CD4-positive, alpha-beta T cell treated with Interleukin-4 for 4 hours (primary cell): ENCODE results near the gene ECE1.
A peak's percentile ranks its signal among the peaks of the same experiment; 100 is the strongest.

Experiments
- DNase-seq: peaks from one replicate; pipeline ENCODE4 v3.0.0-alpha.2; 2020

Gene ECE1

DNA sequence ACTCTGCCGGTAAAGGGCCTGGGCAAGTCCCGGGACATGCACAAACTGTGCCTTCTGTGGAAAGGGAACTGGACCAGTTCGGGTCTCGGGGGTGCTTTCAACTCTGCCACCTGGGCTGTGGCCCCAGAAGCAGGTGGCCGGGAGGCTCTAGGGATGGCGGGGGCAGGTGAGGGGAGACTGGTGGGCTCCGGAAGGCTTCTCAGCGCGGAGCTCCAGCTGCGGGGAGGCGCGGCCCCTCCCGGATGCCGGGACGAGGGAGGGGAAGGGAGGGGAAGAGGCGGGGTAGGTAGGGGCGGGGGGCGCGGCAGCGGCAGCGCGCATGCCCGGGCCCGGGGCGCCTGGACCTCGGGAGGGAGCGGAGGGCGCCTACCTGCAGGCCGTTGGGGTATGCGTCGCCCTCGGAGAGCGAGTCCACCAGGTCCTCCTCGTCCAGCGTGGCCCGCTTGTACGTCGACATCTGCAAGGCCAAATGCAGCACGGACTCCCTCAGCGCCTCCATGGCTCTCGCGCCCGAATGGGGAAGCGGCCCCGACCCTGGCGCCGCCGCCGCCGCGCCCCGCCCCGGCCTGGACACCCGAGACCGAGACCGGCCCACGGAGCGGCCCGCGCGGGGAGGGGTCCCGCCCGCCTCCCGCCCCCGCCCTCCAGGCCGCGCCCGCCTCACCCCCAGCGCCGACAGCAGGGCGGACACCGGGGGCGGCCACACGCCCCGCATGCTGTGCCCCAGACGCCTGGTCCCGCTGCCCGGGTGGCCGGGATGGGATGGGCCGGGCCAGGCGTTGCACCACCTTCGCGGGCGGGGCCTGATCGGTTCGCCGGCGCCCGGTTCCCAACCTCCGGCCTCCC is at the start of gene ECE1:
Gene ECE1, minus strand, starts transcription at position 764 of the 846 bp plus-strand sequence. Its CDS starts 49 bp downstream, at position 715.
- peak; percentile 43 for DNase-seq

- no peak for DNase-seq
These were observed 49.3 kb upstream of the ECE1 start for GRCh38 chr1:21339356-21340229.

- no peak for DNase-seq
These were observed 48.5 kb upstream of the ECE1 start for GRCh38 chr1:21338573-21339355.

DNA sequence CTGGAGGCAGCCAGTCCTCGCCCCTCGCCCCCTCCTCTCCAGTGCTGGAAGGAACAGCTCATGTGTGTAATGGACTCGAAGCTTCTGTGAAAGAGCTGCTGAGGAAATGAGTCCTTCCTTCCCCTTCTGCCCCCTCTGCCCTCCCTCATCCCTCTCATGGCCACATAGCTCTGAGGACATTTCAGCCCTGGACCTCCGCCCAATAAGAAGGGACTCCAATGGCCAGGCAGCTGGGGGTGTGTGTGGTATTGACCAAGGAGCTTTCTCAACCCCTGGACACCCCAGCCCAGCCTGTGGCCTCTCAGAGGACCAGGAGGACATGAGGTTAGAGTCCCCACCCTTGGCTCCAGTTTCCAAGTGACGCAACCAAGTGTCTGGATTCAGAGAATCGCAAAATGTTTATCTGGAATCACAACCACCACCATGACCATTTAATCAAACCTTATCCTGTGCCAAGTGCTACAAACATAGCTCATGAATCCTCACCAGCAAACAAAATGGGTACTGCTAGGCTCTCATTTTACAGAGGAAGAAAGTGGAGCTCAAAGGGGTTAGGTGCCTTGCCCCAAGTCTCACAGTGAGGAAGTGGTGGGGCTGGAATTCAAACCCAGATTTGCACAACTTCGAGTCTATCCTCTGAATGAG is 47.8 kb upstream of the ECE1 start:
- DNase-seq = no peak

DNA sequence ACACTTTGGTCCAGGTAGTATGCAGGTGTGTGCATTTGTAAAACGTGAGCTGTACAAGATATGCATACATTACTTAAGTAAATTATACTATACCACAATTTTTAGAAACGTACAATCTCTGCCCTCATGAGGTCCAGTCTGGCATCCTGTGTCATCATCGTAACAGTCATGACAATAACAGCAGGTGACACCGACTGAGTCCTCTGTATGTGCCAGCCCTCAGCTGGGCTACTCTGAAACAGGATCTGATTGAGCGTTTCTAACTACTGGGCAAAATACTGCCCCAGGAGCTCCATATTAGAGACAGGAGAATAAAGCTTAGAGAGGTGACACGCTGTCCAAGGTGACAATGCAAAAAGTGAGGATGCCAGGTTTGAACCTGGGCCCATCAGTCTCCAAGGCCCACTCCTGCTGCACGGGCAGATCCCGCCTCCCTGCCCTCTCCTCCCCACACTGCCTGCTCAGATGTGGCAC is 47.2 kb upstream of the ECE1 start:
- DNase-seq = no peak

- DNase-seq = no peak
These were observed 46.8 kb upstream of the ECE1 start for GRCh38 chr1:21337010-21337437.

GRCh38 chr1:21335750-21336224 is 45.5 kb upstream of the ECE1 start:
- no peak for DNase-seq

- DNase-seq = no peak
These were observed 44.9 kb upstream of the ECE1 start for GRCh38 chr1:21335088-21335691.

DNA sequence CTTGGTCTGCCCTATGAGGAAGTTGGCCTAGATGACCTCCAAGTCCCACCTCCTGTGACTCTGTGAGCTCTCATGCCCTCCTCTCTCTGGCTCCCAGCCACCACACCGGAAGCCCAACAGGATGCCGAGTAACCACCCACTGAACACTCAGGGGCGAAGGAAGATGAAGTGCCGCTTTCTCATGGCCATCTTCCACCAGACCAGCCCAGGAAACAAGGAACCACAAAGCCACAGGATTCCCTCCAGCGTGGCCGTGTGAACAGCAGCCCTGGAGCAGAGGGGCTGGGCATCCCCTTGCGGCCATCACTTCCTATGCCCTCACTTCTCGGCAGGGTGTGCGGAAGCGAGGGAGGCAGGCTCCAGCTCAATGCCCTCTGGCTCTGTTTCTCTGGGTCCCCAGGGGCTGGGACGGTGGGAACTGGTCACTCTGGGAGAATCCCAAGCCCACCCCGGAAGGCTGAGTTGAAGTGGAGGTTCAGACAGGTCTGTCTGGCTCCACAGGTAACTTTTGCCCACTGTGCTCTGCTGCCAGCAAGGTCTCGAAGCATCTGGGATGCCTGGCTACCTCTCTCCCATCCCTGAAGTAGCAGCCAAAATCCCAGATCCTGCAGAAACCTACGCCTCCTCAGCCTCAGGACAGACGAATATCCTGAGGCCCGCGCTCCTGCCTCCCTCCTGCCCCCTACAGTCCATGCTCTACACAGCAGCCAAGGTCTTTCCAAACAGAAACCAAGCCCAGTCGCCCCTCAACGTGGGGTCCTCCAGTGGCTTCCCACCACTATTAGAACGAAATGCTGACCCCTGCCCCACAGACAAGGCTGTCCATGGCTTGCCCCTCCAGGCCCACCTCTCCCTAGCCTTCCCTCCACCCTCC is 44.2 kb upstream of the ECE1 start:
- DNase-seq = peak; percentile 82

- no peak for DNase-seq
These were observed 43.6 kb upstream of the ECE1 start for GRCh38 chr1:21333824-21334213.

- DNase-seq = no peak
These were observed 42.5 kb upstream of the ECE1 start for GRCh38 chr1:21332554-21333311.

GRCh38 chr1:21331752-21332478 is 41.7 kb upstream of the ECE1 start:
- DNase-seq = no peak

GRCh38 chr1:21330544-21330943 is 40.3 kb upstream of the ECE1 start:
- no peak for DNase-seq

- DNase-seq = peak; percentile 39
These were observed 39.1 kb upstream of the ECE1 start for GRCh38 chr1:21329209-21329844.

DNA sequence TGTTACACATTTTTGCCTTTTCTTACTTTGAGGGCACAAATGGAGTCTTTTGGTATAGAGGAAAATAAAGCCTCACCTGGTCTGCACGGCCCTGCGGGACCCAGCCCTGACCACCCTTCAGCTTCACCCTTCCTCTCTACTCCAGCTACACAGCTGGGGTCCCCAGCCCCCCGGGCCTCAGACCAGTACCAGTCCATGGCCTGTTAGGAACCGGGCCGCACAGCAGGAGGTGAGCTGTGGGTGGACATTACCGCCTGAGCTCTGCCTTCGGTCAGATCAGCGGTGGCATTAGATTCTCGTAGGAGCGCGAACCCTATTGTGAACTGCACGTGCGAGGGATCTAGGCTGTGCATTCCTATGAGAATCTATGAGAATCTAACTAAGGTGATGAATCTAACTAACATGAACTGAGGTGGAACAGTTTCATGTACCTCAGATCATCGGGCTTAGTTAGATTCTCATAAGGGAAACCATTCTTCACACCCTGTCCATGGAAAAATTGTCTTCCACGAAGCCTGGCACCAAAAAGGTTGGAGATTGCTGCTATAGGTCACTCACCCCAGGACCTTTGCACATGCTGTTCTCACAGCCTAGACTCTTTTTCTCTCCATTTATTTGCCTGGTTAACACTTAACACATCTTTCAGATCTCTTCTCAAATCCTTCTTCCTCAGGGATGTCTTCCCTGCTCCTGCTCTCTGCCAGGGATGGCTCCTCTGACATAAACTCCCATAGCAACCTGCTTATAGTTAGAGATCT is 37.5 kb upstream of the ECE1 start:
- DNase-seq = no peak

DNA sequence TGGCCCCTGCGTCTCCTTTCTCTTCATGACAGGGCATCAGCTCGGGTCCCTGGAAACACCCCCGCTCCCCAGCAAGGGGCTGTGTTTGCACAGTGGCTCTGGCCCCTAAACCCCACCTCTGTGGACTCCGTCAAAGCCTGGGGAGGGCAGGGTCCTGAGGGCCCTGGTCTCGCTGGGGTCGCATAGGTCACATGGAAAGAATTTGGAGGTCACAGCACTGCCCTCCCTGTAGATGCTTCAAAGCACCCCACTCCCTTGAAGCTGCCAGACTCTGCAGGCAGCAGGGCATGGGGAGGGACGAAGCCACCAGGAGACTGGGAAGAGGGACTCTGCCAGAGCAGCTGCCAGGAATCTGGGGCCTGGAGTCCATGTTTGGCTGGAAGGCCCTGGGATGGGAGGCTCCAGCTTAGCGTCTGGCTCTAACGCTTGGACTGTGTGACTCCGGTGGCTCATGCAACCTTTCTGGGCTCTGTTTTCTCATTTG is 36.6 kb upstream of the ECE1 start:
- no peak for DNase-seq

- DNase-seq = no peak
These were observed 35.6 kb upstream of the ECE1 start for GRCh38 chr1:21325731-21326387.
